Hypothalamus (tissue), 51 donors: ENCODE data around the gene PHC2.

Experiments
- DNase-seq, 51 donors: peaks; one replicate each; lab custom pipeline; 2025; lab: John Stamatoyannopoulos, UW

PHC2 gene

DNA sequence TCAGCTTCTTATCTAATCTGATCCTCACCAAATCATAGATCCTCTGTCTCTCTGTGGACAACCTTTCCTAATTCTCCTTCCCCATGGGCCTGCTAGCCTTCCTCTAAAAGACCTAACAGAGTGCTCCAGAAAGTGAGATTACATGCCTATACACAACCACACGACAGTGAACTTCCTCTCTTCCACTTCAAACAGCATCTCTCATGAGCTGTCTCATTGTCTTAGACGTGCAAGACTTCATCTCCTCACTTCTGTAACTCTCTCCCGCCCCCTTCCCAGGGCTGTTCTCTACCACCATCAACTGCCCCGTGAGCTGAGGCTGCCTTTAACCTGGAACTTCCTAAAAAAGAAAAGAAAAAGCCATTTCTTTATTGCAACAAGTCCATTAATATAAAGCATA lies 95.9 kb downstream of the PHC2 start:
- DNase-seq = peak in 1 of 51 donors; percentile 11

DNA sequence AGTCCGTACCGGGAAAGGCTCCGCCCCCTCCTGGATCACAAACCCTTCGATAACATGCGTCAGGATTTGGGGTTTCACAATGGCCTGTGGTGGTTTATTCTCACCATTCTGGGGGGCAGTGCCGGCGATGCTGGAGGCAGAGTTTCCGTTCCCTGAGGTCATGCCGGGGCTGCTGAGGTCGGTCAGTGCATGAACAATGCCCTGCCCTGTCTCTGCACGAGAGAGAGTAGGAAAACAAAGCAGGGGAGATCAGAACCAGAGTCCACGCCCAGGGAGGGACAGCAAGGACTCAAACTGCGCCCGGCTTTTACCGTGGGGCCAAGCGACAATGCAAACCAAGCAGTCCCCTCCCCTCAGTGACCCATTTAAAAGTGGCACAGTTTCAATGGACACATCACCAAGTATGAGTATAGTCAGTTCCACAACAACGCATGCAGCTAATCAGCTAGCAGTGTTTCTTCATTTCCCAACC lies 96.8 kb downstream of the PHC2 start:
- peak in 4 of 51 donors; percentile 16 to 21 (median 18) for DNase-seq

DNA sequence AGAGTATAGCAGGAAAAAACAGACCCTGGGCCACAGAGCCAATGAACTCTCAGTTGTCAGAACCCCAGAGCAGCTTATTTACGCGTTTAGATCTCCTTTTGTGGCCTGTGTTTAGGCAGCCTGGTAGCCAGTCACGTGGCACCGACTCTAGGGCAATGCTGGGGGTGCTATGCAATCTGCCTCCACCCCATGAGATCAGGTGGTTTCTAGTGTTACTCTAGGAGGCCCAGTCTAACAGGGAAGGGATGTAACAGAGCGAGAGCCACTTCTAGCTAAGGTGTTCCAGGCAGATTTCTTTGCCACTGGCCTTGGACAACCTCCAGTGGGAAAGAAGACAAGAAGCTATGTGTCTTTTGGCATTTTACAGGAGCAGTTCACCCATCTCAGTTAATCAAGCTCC lies 98.0 kb downstream of the PHC2 start:
- peak in 8 of 51 donors; percentile 10 to 30 (median 23) for DNase-seq

DNA sequence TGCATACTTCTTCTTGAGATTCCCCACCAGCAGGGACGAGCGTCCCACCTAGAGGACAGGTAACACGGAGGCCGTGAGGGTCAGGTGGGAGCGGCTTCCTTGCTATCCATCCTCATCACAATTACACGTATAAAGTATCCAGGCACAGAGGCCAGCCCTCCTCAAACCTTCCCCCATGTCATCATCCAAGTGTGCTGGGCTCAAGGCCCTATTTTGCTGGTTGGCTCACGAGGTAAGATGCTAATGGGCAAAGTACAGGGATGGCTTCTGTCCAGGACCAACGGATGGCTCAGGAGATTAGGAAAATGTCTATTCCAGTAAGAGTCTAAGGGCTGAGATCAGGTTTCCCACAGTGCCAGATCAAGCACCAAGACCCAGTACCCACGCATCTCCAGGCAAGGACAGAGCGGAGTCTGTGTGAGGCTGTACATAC lies 98.5 kb downstream of the PHC2 start:
- DNase-seq = peak in 2 of 51 donors; percentile 11 to 13

DNA sequence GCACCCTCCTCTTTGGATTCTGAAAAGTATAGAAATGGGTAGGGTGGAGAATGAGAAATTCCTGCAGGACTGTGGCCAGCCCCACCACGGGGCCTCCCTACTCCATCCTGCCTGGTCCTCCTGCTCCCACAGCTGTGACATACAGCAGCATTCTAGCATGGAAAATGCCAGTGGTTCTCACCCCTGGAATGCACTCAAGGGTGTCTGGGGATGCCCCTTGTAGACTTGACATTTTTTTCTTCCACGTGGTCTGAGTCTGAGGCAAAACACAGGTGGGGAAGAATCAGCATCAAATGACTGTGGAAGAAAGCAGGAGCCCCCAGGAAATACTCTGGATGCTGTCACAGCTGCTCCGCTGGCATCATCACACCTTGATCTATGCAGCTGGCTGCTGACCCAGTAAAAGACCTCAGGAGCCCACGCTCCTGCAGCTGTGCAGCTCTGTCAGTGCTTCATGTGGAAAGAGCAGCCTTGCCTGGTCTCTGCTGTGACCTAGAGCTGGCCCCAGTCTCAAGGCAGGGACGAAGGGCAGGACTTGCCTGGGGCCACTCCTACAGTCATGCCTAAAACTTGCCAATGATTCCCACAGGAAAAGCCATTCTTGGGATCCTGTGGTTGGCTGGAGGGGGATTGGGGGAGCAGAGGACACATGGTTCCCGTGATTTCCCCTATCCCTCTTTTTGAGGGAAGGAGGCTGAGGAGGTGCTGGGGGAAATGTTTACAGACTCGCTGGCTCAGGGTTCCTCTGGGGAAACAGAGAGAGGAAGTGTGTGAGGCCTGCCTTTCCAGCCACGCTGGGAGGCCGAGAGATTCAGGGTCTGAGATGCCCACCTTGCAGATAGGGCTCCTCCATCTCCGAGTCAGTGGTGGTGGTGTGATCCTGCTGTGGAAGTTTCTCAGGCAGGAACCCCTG lies 99.2 kb downstream of the PHC2 start:
- no peak for DNase-seq

DNA sequence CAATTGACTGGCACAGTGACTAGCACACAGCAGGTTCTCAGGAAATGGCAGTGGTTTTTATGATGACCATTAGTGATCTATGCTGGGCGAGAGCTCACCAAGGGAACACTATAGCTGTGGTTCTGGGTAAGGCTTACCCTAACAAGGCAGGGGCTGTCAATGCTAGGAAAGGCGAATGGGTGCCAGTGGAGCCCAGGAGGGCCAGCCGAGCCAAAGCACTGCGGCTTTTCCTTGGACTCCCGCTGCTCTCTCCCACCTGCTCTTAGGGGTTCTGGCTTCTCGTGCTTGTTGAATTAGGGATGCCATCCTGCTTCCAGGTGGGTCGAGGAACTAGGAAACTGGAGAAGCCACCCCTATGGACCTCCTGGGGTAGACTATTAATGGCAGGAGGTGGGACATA lies 100.0 kb downstream of the PHC2 start:
- no peak for DNase-seq

DNA sequence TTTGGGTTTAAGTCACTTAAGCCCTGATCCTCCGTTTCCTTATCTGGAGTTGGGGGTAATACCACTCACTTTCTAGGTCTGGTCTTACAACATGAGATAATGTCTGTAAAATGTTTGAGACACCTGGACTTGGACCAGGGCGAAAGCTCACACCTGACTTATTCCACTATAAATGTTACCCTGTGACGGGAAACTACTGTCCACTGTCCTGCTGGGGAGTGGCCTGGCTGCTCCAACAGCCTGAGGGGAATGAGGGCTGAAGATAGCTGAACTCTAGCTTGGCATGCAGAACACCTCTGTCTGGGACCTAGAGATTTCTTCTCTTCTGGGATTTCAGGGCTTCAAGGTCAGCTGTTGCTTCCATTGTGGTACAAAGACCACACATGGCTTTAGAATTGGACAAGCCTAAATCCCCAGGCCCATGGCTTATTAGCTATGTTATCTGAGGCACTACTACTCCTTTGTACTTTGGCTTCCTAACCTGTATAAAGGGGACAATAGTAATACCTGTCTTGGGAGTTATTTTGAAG lies 100.5 kb downstream of the PHC2 start:
- DNase-seq = no peak

DNA sequence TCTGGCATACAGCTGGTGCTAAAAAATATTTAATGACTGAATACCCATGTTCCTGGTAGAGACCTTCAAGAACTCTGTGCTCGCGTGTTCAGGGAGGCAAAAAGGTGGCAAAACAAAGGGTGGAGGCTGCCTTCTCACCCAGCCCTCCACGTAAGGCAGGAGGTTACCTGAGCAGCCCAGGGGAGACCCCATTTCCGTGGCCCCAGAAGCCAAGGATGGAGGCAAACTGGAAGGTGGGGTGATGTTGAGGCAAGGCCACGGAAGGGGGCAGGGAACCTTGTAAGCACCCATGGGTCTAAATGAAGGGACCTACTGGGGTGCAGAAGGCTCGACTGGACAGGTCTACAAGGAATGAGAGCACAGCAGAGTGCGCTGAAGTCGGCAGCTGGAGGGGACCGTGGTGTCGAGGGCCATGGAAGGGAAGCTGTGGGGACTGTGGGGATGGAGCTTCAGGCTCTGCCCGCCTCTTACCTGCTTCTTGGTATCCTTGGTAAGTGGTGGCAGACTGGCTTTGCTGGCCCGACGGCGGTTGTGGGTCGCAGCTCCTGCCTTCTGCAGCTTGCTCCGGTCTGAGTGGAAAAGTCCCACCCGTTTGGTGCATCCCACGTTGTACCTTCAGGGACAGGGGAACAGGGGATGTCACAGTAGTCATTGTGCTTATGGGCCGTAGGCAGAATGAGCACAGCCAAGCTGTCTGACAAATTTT lies 101.1 kb downstream of the PHC2 start:
- DNase-seq = no peak

DNA sequence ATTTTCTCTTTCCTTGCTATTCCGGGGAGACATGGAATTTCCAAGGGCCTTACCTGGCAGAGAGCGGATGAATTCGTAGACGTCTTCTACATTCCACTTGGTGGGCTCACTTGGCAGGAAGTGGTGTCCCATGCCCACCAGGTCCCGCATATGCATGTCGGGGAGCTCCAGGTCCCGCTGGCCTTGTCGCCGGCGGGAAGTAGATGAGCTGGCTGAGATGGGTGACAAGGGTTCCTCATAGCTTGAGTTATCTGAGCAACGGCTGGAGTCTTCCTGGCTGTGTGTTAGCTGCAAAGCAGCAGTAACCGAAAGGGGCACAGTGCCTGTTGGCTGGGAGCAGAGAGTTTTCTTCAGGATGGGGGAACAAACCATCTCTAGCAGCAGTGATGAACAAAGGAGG lies 102.1 kb downstream of the PHC2 start:
- DNase-seq = no peak

DNA sequence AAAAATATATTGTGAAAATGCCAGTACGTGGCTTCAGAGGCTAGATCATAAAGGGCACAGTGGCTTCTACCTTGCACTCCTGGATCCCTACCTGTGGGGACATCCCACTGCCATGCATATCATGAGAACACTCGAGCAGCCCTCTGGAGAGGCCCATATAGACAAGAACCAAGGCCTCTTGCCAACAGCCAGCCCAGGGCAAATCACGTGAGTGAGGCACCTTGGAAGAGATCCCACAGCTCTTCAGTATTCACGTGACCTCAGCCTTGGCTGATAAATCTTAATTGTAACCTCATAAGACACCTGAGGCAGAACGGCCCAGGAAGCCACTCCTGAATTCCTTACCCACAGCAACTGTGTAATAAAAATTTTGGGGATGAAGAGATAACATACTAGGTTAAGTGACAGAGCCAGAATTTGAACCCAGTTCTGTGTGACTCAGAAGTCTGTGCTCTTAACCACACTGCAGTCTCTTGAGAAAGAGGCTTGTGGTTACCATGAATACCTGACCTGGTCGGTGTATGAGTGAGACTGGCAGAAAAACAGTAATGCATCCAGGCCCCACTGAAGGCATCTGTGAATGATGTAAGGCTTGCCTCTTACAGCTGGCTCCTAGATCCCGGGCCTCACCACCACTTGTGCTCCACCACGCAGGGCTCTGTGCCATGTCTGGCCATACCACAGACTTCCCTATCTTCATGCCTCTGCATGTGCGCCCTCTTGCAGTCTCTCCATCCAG lies 103.1 kb downstream of the PHC2 start:
- peak in 15 of 51 donors; percentile 10 to 43 (median 29) for DNase-seq

DNA sequence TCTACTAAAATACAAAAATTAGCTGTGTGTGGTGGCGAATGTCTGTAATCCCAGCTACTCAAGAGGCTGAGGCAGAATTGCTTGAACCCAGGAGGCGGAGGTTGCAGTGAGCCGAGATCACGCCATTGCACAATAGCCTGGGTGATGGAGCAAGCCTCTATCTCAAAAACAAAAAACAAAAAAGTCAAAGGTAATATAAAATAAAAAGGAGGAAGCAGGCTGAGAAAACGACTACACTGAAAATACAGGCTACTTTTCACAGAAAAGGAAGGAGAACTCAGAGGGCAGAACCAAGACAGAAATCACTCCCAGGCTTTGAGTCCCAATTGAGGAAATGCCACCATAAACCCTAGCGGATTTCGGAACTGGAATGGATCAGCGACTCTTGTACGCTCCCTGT lies 104.1 kb downstream of the PHC2 start:
- DNase-seq = no peak

DNA sequence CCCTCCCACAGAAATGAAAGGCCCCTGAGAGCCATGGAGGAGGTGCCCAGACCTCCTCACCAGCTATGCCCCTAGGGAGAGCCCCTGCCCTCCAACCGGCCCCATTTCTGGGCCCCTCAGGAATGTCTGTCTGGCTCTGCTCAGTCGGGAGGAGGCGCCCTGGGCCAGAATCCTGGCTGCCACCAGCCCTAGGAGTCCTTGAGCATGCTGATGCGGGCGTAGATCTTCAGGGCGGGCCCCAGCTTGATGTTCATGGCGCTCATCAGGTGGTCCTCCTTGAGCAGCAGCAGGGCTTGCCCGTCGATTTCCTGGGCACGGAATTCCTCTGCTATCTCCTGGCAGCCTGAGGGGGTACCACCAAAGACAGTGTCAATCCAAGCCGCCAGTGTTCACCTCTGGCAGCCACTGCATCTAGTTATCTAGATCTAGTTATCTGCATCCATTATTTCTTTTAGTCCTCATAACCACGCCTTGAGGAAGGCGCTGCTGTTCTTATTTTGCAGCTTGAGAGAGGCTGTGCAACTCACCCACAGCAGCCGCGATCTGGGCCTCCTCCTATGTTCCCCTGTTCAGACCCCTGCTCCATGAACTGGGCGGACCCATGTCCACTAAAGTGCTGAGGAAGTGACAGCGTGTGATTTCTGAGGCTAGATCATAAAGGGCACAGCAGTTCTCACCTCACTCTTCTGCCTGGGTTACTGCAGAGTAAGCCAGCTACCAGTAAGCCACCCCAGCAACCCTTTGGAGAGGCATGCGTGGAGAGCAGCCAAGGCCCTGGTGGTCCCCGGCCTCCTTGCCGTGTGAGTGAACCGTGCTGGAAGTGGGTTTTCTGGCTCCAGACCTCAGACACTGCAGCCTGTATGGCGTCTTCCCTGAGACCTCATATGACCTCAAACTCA lies 106.0 kb downstream of the PHC2 start:
- no peak for DNase-seq

DNA sequence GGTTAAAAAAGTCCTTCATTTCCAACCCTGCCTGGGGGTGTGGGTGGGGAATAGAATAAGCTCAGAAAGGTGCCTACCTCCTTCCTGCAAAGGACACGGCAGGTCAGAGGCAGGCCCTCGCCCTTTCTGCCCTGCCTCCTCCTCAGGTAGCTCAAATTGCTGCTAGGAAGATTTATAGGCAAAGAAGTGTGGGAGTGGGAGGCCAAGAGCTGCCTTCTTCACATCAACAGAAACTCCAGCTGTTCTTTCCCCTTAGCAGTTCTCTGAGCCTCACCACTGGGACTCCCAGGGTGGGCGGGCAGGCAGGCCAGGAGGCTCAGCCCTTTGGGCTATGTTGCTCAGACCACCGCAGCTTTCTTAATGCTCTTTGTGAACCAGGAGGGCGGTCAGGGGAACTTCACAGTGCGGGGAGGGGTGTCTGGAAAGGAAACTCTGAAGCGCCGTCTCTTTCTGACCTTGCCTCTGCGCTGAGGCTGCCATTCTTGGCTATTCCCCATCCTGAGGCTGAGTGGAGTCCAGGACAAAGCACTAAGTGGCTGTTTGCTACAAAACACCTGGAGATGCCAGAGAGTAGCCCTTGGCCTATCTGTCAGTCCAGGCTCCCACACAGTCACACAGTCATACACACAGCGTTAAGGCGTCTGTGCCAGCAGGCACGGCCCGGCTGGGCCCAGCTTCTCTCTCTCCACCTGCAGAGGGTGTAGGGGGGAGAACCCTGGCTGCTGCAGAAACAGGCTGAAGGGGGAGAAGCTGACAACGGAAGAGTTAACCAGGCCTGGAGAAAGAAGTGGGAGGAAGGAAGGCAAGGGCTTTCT lies 107.0 kb downstream of the PHC2 start:
- DNase-seq = no peak

DNA sequence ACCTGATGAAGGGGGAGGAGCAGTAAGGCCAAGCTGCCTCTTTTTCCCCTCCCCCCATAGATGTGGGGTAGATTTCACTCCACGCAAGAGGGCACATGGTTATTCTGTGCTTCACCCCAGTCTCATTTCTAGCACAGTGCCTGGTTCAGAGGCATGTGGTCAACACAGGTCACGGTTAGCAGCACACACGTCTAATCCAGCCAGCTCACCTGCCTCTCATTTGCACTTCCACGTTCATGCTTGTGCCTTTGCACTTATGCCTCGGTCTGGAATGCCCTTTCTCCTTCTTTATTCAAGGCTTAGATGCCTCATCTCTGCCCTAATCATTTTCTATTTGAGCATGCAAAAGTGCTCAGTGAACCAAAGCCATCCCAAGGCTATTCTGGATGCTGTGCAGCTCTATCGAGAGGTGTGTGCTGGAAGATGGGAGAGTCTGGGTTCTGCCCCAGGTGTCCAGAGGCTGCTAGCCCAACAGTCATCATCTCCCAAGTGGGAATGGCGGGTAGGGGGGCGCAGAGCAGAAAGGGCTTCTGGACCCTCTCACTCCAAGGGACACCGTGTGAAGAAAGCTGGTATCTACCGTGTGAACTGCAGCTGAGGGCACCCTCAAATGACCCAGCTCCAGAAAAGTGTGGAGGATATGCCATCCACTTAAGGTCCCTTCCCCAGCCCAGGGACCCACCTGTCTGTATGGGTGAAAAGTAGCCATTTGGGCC lies 107.9 kb downstream of the PHC2 start:
- no peak for DNase-seq

DNA sequence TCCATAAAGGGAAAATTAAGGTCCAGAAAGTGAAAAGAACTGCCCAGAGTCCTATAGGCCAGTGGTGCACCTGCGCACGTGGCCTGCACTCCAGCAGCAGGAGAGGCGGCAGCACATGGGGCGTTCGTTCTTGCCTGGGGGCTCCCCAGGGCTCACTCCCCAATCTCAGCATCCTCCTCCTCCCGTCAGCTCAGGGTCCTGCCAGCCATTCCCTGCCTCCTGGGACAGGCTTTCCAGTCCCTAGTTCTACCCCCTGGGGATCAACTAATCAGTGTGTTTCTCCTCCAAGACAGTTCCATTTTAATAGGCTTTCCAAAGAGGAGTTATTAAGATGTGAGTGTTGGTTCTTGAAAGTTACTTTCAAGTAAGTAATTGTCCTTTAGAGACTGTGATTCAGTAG lies 108.8 kb downstream of the PHC2 start:
- no peak for DNase-seq

DNA sequence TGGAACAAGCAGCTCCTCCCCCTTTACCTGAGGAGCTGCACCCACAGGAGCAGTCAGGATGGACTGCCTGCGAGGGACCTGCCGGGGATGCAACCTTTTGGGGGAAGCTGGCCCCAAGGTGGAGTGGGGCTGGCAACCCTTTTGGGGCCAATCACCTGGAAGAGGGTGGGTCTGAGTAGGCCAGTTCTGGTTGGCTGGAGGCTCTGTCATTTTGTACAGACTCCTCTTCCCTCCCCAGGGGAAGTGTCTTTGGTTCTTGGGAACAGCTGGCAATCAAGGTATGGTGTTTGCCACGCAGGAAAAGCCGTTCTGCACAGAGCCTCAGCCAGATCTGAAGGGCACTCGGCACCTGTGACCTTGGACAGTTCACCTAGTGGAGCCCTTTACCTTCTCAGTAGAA lies 109.7 kb downstream of the PHC2 start:
- DNase-seq = no peak

DNA sequence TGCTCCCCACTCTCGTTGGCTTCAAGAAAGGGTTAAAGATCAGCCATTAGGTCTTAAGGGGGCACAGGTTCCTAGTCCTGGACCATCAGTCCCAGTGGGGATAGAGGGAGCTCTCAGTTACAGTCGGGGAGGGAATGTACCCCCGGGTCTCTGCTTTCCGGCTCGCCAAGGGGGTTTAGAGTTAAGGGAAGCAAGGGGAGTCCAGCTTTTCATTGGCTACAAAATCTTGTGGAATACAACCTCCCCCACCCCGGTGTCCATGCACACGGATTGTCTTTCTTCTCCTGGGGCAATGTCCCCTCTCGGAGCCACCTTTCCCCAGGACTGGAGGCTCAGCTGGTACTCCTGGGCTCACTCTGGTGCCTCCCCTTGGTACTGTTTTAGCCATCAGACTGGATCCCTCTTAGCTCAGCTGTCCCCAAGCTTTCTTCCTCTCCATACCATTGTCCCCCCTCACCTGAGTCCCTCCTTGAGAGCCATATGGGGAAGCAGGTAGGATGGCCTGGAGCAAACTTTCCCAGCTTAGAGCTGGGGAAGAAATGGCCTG lies 110.2 kb downstream of the PHC2 start, which contains the start of gene A3GALT2:
Gene A3GALT2 (minus strand): TSS at position 480 of the 547 bp plus-strand sequence. CDS start 0 bp downstream, at position 480.
- no peak for DNase-seq
